Amniotic epithelial cell (primary cell): Measurements from ENCODE around the gene LTBP1.

Source experiments
- DNase-seq: peaks from one replicate; pipeline ENCODE4 v3.0.0-alpha.2; 2010; ENCODE audit warnings: low read depth

LTBP1 gene

DNA sequence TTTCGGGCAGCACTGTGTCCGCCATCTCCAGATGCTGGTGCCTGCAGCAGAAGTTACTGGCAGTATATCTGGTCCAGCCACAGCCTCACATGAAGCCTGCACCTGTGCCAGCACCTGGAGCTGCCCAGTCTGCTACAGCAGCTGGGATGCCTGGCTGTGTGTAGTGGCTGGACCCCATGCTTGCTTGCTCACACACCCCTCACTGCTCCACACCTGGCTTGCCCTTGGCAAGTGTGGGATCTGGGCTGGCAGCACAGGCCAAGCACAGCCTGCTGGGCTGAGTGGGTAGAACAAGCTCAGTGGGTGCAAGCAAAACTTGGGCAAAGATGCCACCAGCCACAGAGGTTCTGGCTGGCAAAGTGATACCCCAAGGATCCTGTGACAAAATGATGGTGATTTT is 320.3 kb downstream of the LTBP1 start:
- DNase-seq = no peak

DNA sequence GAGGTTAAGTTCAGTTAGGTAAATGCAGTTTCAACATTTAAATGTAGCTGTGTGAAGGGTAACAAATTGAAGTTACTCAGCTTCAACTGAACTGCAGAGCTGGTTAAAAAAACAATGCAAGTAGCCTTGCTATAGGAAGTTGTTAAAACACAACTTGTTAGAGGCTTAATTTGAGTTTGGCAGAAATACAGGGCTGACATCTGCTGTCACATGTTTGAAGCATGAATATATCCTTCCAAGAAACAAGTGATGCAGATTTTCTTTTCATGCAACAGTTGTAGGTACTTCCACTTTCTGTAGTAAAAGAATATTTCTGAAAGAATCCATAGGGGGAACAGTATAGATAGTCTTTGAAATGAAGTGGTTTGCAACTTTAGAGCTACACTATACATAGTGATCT is 321.0 kb downstream of the LTBP1 start:
- peak; percentile 23 for DNase-seq

GRCh38 chr2:33268246-33268831 is 321.6 kb downstream of the LTBP1 start:
- DNase-seq = no peak

DNA sequence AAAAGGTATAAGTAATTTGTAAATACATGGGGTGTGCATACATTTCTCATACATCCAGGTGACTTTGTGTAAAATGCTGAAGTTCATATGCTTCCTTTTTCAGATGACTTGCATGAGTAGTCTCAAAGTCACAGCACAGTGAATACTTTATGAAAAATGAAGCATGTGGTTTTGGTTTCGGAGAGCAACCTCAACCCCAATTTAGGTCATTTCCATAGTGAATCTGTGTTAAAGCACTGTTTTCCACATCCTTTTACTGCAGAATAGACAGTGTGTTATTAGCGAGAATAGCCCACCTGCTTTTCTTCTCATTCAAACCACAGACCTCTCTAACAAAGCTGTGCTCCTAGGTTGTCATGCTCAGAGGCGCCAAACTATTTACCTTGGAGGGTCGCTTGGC is 325.2 kb downstream of the LTBP1 start:
- DNase-seq = peak; percentile 22

GRCh38 chr2:33273479-33273878 is 326.7 kb downstream of the LTBP1 start:
- no peak for DNase-seq

DNA sequence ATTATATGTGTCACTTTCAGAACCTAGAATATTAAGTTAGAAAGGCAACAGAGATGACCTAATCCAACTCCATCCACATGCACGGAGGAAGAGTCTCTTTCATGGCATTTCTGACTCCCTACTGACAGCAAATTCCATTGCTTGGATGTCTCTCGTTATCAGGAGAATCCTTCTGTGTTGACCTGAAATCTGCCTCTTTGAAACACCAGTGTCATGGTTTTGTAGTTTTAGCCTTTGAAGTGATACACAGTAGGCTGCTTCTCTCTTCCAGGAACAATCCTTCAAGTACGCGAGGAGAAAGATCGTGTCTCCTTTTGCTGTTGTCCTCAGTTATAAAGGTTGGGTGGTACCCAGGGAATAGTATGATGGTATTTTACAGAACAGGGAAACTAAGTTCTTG is 327.8 kb downstream of the LTBP1 start:
- no peak for DNase-seq

DNA sequence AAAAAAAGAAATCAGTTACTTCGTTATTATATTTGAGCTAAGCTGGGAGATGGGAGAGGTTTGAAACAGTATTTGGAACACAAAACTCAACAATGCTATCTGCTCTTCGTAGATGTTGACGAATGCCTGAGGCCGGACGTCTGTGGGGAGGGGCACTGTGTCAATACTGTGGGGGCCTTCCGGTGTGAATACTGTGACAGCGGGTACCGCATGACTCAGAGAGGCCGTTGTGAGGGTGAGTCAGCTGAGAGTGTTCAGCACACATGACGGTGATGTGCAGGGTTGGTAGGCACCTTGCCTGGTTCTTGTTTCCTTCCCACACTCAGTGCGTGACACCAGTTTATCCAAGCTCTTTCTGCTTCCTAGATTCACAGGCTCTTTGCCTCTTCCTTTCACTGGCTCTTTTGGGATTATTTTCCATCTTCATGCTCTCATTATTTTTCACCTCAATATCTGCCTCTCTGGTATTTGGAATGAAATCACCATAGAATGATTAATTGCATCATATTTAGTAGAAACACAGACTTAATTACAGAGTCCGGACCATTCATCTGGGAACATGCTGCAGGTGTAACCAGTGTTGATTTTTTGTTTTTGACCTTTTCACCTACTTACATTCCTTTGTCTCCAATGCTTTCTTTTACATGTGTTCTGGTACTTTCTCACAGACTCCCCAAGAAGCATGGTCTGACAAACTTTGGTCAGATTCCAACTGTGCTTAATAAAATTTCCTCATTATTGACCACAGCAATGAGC is 329.1 kb downstream of the LTBP1 start:
- DNase-seq = peak; percentile 89

- DNase-seq = no peak
Observed at GRCh38 chr2:33277002-33277426, 330.3 kb downstream of the LTBP1 start.

- DNase-seq = no peak
Observed at GRCh38 chr2:33278245-33278943, 331.6 kb downstream of the LTBP1 start.

DNA sequence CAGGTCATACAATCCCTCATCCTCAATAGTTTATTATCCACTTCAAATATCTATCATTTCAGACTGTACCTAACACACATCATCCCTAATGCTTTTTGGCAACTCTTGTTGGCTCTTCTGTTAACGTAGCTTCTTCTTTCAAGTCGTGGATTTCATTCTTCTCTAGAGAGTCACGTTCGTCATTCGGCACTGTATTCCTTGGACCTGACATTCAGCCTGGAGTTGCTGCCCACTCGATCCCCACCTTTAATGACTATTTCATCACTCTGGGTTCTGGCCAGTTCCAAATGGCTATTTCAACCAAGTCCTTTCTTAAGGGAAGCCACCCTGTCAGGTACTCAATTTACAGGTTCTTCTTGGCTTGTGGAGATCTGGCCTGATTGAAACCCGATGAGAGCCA is 337.5 kb downstream of the LTBP1 start:
- DNase-seq = no peak

- DNase-seq = no peak
Observed at GRCh38 chr2:33287507-33288005, 340.8 kb downstream of the LTBP1 start.

DNA sequence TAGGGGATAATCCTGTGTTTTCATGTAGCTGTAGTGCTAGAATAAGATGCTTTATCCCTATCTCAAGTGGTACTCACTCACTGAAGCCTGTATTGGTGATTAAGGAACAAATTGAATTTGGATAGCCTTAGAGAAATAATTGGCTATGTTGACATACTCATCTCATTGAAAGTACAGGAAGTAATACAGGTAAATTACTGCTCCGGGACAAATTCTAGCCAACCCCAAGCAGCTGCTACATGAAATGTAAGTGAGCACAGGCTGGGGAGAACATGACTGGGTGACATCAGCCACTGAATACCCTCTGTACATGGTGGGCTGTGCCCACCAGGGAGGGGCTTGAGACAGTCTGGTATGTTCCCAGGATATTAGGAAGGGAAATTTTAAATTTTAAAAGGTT is 341.3 kb downstream of the LTBP1 start:
- no peak for DNase-seq

GRCh38 chr2:33289961-33290360 is 343.2 kb downstream of the LTBP1 start:
- DNase-seq = no peak

DNA sequence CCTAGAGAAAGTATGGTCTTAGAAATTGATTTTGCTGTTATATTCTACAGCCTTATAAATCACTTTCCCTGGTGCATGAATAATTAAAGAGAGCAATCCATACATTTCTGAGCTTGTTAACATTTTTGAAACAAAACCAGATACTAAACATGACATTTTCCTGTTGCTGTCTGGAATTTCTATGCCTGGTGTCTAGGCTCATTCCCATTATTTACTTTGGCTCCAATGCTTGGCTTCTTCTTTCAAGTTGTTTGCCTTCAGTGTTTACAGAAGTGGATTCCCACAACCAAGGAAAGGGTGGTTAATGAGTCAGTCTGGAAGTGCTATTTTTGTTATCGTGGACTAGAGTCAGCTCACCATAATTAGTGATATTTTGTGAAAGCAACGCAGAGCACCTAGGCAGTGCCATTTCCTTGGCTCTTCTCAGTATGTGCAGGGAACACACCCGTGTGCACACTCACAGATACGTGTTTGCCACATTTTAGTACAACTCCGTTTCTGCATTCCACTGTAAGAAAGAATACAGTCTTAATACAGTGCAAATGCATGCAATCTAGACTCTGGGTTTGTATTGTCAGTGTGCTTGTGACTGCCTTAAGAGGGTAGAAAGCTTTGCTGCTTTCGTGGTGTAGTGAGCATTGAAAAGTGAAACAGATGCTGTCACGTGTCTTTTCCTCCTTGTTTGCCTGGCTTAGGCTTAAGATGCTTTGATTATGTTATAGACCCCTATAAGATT is 344.7 kb downstream of the LTBP1 start:
- peak; percentile 76 for DNase-seq

- no peak for DNase-seq
Observed at GRCh38 chr2:33292063-33292462, 345.3 kb downstream of the LTBP1 start.

GRCh38 chr2:33292981-33293595 is 346.3 kb downstream of the LTBP1 start:
- no peak for DNase-seq

DNA sequence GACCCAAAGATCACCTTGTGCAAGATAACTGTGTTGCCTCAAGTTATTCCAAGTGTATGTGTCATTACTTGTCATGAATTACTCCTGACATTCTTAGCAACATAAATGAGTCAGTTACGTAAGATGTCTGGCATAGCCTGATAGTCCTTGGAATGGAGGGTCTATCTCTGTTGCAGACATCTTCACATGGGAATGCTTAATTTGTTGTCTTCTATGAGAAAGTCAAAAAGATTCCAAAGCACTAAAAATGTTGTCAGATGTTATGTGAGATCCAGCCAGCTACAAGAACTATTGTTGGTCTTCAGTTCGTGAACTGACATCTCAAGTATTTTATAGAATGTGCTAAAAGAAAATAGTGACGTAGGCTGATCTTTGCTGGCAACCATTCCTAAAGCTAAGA is 351.5 kb downstream of the LTBP1 start:
- DNase-seq = peak; percentile 79

- no peak for DNase-seq
Observed at GRCh38 chr2:33301355-33301754, 354.6 kb downstream of the LTBP1 start.

DNA sequence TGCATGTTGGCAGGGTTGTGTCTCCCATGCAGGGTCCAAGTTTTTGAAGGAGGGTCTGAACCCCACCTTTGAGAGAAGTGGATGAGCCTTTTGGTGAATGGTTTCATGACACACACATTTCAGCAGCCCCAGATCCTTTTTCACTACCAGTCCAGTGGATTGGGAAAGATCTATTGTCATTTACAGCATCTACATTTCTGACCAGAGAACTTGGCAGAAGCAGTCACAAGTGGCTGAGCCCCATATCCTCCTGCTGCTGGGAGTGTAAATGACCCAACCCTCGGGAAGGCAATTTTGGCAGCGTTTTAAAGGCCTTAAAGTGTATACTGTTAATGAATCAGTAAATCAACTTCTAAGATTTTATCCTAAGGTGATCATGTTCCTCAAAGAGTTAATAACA is 355.6 kb downstream of the LTBP1 start:
- DNase-seq = no peak

DNA sequence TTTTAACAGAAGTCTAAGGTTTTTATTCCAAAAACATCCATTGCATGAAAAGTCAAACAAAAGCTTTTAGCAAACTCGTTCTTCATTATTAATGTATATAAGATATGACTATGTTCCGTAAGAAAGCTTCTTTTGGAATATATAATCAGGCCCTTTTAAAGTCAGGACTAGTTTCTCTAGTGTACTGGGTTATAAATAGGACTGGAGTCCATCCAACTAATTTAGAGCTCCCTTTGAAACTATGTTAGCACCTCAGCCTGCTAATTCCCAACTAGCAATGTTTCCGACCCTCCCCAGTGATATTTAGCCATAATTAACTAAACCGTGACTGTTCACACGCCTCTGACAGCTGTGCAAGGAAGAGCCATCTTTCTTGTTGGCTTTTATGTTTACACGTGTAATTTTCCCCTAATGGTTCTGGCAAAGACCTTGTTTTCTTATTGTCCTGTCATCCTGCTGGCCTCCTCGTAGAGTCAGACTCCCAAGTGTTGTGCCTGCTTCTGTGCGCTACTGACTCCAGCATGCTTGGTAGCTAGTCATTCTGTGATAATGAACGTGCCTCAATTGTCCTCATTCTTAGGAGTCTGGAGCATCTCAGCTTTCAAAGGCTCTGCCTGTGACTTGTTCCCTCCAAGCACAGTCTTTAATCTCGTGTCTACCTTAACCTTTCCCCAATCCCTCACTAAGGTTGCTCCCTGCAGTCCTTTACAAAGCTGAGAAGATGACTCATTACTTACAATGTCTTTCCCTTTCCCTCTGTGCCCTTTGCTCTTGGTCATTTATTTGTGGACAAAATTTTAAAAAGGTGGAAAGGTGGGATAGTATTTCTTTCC is 357.5 kb downstream of the LTBP1 start:
- DNase-seq = no peak

- DNase-seq = no peak
Observed at GRCh38 chr2:33307659-33308270, 361.0 kb downstream of the LTBP1 start.
